HEK293 (cell line): Measurements from ENCODE around the gene TAF10.

Experiments used
- CTCF ChIA-PET: fragments of 350-600 bp; formaldehyde crosslinking; extraction: SDS; loops from one replicate; lab custom pipeline; 2021; ENCODE audit warnings: antibody characterized with exemption; lab: Yijun Ruan, JAX
- POLR2A ChIA-PET: fragments of 300-600 bp; formaldehyde crosslinking; extraction: SDS; loops from one replicate; lab custom pipeline; 2020; ENCODE audit warnings: antibody characterized with exemption, inconsistent platforms; lab: Yijun Ruan, JAX
- H3K27ac ChIP-seq: fragments of 200-500 bp; sonication (Bioruptor generic); 2 replicates; pipeline ENCODE4 v1.5.1; 2014; ENCODE audit warnings: low read depth, low read length, control low read depth, inconsistent platforms; ENCODE audit errors: extremely low read depth
- H3K36me3 ChIP-seq, 2 experiments: fragments of 200-500 bp in 1 of 2; sonication (Bioruptor generic) in 1 of 2; 1 replicate in 1 of 2; 2 replicates in 1 of 2; pipeline ENCODE4 v1.5.1; 2014 to 2017; ENCODE audit warnings: inconsistent platforms in 2 of 2, low read length in 2 of 2; ENCODE audit not compliant: control insufficient read depth in 2 of 2, insufficient read depth in 1 of 2
- H3K4me1 ChIP-seq: fragments of 200-500 bp; sonication (Bioruptor generic); 2 replicates; pipeline ENCODE4 v1.5.1; 2014; ENCODE audit warnings: mild to moderate bottlenecking, low read length, inconsistent platforms; ENCODE audit not compliant: control insufficient read depth, insufficient read depth
- H3K4me3 ChIP-seq: 2 replicates; pipeline ENCODE4 v1.5.1; 2011; ENCODE audit warnings: low read depth, mild to moderate bottlenecking, control low read depth, low read length, moderate library complexity
- H3K9me3 ChIP-seq: fragments of 200-500 bp; sonication (Bioruptor generic); 2 replicates; pipeline ENCODE4 v1.5.1; 2014; ENCODE audit warnings: low read depth, low read length, inconsistent platforms; ENCODE audit not compliant: control insufficient read depth, insufficient read depth
- ATF2 ChIP-seq: fragments of 450-650 bp; formaldehyde crosslinking; IDR thresholded peaks from 2 replicates; pipeline ENCODE4 v1.5.1; 2016; ENCODE audit warnings: missing biosample characterization, missing genetic modification characterization, low read depth
- PBX3 ChIP-seq: sonication (generic); formaldehyde crosslinking; IDR thresholded peaks from 2 replicates; pipeline ENCODE4 v1.8.1; 2022; ENCODE audit warnings: mild to moderate bottlenecking, moderate library complexity, missing genetic modification reagents
- YY1 ChIP-seq: fragments of 450-650 bp; formaldehyde crosslinking; IDR thresholded peaks from 2 replicates; pipeline ENCODE4 v1.5.1; 2018; ENCODE audit warnings: missing biosample characterization, missing genetic modification characterization
- YY2 ChIP-seq: fragments of 450-650 bp; formaldehyde crosslinking; IDR thresholded peaks from 2 replicates; pipeline ENCODE4 v1.5.1; 2016; ENCODE audit warnings: missing biosample characterization, missing genetic modification characterization
- ZBTB21 ChIP-seq: fragments of 450-650 bp; formaldehyde crosslinking; IDR thresholded peaks from 2 replicates; pipeline ENCODE4 v1.5.1; 2017; ENCODE audit warnings: missing biosample characterization, missing genetic modification characterization
- ZBTB44 ChIP-seq: fragments of 450-650 bp; IDR thresholded peaks from 2 replicates; pipeline ENCODE4 v1.5.1; 2018; ENCODE audit warnings: missing biosample characterization, mild to moderate bottlenecking, missing genetic modification characterization
- ZFHX2 ChIP-seq: fragments of 450-650 bp; formaldehyde crosslinking; conservative IDR thresholded peaks from 2 replicates; pipeline ENCODE4 v1.5.1; 2016; ENCODE audit warnings: missing biosample characterization, missing genetic modification characterization
- ZFP37 ChIP-seq: fragments of 450-650 bp; formaldehyde crosslinking; IDR thresholded peaks from 2 replicates; pipeline ENCODE4 v1.5.1; 2016; ENCODE audit warnings: missing biosample characterization, missing genetic modification characterization
- ZIC2 ChIP-seq: fragments of 450-650 bp; formaldehyde crosslinking; IDR thresholded peaks from 2 replicates; pipeline ENCODE4 v1.5.1; 2016; ENCODE audit warnings: missing biosample characterization, missing genetic modification characterization
- ZNF23 ChIP-seq: fragments of 450-650 bp; formaldehyde crosslinking; IDR thresholded peaks from 2 replicates; pipeline ENCODE4 v1.5.1; 2016; ENCODE audit warnings: missing biosample characterization, missing genetic modification characterization, borderline replicate concordance
- ZNF248 ChIP-seq: fragments of 450-650 bp; formaldehyde crosslinking; IDR thresholded peaks from 2 replicates; pipeline ENCODE4 v1.5.1; 2017; ENCODE audit warnings: missing biosample characterization, missing genetic modification characterization
- ZNF274 ChIP-seq, 2 experiments: fragments of 200-500 bp in 1 of 2; fragments of 450-650 bp in 1 of 2; sonication (Bioruptor generic) in 1 of 2; formaldehyde crosslinking in 1 of 2; IDR thresholded peaks; 2 replicates each; pipeline versions ENCODE4 v1.5.1 to v1.6.1; 2014 to 2016; ENCODE audit warnings: borderline replicate concordance in 1 of 2, inconsistent platforms in 1 of 2, low read length in 1 of 2, missing biosample characterization in 1 of 2, missing genetic modification characterization in 1 of 2
- ZNF324 ChIP-seq: fragments of 450-650 bp; formaldehyde crosslinking; IDR thresholded peaks from 2 replicates; pipeline ENCODE4 v1.5.1; 2016; ENCODE audit warnings: missing biosample characterization, missing genetic modification characterization
- ZNF335 ChIP-seq: fragments of 450-650 bp; formaldehyde crosslinking; conservative IDR thresholded peaks from 2 replicates; pipeline ENCODE4 v1.5.1; 2016; ENCODE audit warnings: missing biosample characterization, missing genetic modification characterization
- ZNF501 ChIP-seq: fragments of 450-650 bp; formaldehyde crosslinking; IDR thresholded peaks from 2 replicates; pipeline ENCODE4 v1.5.1; 2016; ENCODE audit warnings: missing biosample characterization, missing genetic modification characterization
- ZNF510 ChIP-seq: fragments of 450-650 bp; formaldehyde crosslinking; IDR thresholded peaks from 2 replicates; pipeline ENCODE4 v1.5.1; 2018; ENCODE audit warnings: mild to moderate bottlenecking, missing genetic modification characterization, missing biosample characterization; ENCODE audit not compliant: insufficient replicate concordance
- ZNF521 ChIP-seq: fragments of 450-650 bp; formaldehyde crosslinking; IDR thresholded peaks from 2 replicates; pipeline ENCODE4 v1.5.1; 2017; ENCODE audit warnings: missing biosample characterization, mild to moderate bottlenecking, missing genetic modification characterization
- ZNF548 ChIP-seq: fragments of 450-650 bp; formaldehyde crosslinking; IDR thresholded peaks from 2 replicates; pipeline ENCODE4 v1.5.1; 2016; ENCODE audit warnings: missing biosample characterization, missing genetic modification characterization
- ZNF610 ChIP-seq: fragments of 450-650 bp; formaldehyde crosslinking; IDR thresholded peaks from 2 replicates; pipeline ENCODE4 v1.5.1; 2016; ENCODE audit warnings: missing biosample characterization, missing genetic modification characterization, borderline replicate concordance
- ZNF626 ChIP-seq: fragments of 450-650 bp; sonication (Bioruptor Pico); formaldehyde crosslinking; IDR thresholded peaks from 2 replicates; pipeline ENCODE4 v1.5.1; 2018; ENCODE audit warnings: missing biosample characterization, missing genetic modification characterization, inconsistent platforms
- ZNF629 ChIP-seq: fragments of 450-650 bp; formaldehyde crosslinking; IDR thresholded peaks from 2 replicates; pipeline ENCODE4 v1.5.1; 2017; ENCODE audit warnings: missing biosample characterization, missing genetic modification characterization
- ZNF658 ChIP-seq: fragments of 450-650 bp; formaldehyde crosslinking; IDR thresholded peaks from 2 replicates; pipeline ENCODE4; 2016; ENCODE audit warnings: missing biosample characterization, missing genetic modification characterization
- ZNF830 ChIP-seq: fragments of 450-650 bp; IDR thresholded peaks from 2 replicates; pipeline ENCODE4 v1.5.0; 2018; ENCODE audit warnings: missing biosample characterization, missing genetic modification characterization, low read depth, mild to moderate bottlenecking, moderate library complexity
- ZSCAN18 ChIP-seq: fragments of 450-650 bp; formaldehyde crosslinking; IDR thresholded peaks from 2 replicates; pipeline ENCODE4 v1.5.1; 2016; ENCODE audit warnings: missing biosample characterization, missing genetic modification characterization
- ZXDB ChIP-seq: fragments of 450-650 bp; formaldehyde crosslinking; IDR thresholded peaks from 2 replicates; pipeline ENCODE4 v1.5.1; 2016; ENCODE audit warnings: missing biosample characterization, missing genetic modification characterization
- TF ChIP-seq, protein P1 (sequence below): fragments of 450-650 bp; formaldehyde crosslinking; IDR thresholded peaks from 2 replicates; pipeline ENCODE4 v1.5.1; 2016; ENCODE audit warnings: missing biosample characterization, missing genetic modification characterization
- TF ChIP-seq, protein P2 (sequence below): fragments of 450-650 bp; formaldehyde crosslinking; IDR thresholded peaks from 2 replicates; pipeline ENCODE4 v1.5.1; 2017; ENCODE audit warnings: missing biosample characterization, mild to moderate bottlenecking, missing genetic modification characterization, moderate library complexity

Gene TAF10

GRCh38 chr11:6588018-6588417, 24.0 kb downstream of the TAF10 start:
- no peaks in the 10 kb centered on the region for H3K4me1 ChIP-seq
- H3K4me3 ChIP-seq: no peak overlapping the region
- TF ChIP-seq ZNF248 (tag by site-specific recombination): no peak
- TF ChIP-seq ZNF830: no peak
- no peak for TF ChIP-seq PBX3 (CRISPR knock-in tag)
- TF ChIP-seq ZFP37 (tag by site-specific recombination): no peak
- no peak for TF ChIP-seq ZBTB21 (tag by site-specific recombination)
- no peak for TF ChIP-seq ZNF335 (tag by site-specific recombination)
- TF ChIP-seq, protein P1, sequence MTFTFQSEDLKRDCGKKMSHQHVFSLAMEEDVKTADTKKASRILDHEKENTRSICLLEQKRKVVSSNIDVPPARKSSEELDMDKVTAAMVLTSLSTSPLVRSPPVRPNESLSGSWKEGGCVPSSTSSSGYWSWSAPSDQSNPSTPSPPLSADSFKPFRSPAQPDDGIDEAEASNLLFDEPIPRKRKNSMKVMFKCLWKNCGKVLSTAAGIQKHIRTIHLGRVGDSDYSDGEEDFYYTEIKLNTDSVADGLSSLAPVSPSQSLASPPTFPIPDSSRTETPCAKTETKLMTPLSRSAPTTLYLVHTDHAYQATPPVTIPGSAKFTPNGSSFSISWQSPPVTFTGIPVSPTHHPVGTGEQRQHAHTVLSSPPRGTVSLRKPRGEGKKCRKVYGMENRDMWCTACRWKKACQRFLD (tag by site-specific recombination): no peak
- TF ChIP-seq YY1 (tag by site-specific recombination): no peak
- no peak for TF ChIP-seq ZNF274 (IDR thresholded peaks at IDR 0.05; ENCODE audit: low read length)
- TF ChIP-seq ZNF274 (tag by site-specific recombination; IDR thresholded peaks at IDR 0.05; ENCODE audit: borderline replicate concordance): no peak
- no peak for TF ChIP-seq YY2
- no peak for TF ChIP-seq ZNF658 (tag by site-specific recombination)
- TF ChIP-seq ZNF626 (tag by site-specific recombination): no peak
- no peak for TF ChIP-seq ZSCAN18 (tag by site-specific recombination)
- TF ChIP-seq ZNF510 (tag by site-specific recombination): no peak
- TF ChIP-seq ZNF521 (tag by site-specific recombination): no peak
- TF ChIP-seq ZIC2 (tag by site-specific recombination): no peak
- TF ChIP-seq ZNF629 (tag by site-specific recombination): no peak
- TF ChIP-seq ZXDB (tag by site-specific recombination): no peak
- no peak for TF ChIP-seq ZNF610 (tag by site-specific recombination)
- H3K9me3 ChIP-seq: no peaks in the 10 kb centered on the region
- ChIA-PET CTCF (interaction anchor here (0.8 kb wide), 1 partner anchor 209 kb away, joined by 3 read pairs; no protein-coding TSS in a partner anchor), POLR2A (no interaction called here)
- no peak overlapping the region for H3K27ac ChIP-seq
- peaks cover 0 to 23% of the 10 kb centered on the region in 2 experiments for H3K36me3 ChIP-seq

DNA sequence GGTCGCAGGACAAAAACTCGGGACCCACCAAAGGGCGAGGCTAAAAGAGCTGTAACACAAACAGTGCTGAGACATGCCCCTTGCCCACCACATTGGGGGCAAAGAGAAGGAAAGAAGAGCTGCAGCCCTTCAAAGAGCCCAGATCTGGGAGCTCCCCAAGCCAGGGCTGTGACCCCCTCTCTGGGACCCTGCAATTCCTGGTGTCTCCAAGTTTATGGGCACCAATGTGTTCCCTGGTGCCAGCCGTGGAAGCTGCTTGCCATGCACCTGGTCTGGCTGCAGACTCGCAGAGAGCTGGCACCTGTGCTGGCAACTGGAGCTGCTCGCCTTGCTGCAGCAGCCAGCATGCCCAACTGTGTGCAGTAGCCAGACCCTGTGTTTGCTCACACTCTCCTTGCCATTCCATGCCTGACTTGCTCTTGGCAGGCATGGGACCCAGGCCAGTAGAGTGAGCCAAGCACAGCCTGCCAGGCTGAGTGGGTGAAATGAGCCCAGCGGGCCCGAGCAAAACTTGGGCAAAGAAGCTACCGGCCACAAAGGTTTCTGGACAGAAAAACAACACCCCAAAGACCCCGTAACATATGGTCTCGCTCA, 24.6 kb downstream of the TAF10 start:
- H3K27ac ChIP-seq: no peak overlapping the region
- H3K4me3 ChIP-seq: no peak overlapping the region
- no peaks in the 10 kb centered on the region for H3K9me3 ChIP-seq
- peaks cover 0 to 17% of the 10 kb centered on the region in 2 experiments for H3K36me3 ChIP-seq
- CTCF ChIA-PET: interaction anchor here (0.8 kb wide), 1 partner anchor 208 kb away, joined by 3 read pairs; no protein-coding TSS in a partner anchor
- POLR2A ChIA-PET: no interaction called here
- H3K4me1 ChIP-seq: no peaks in the 10 kb centered on the region
- TF ChIP-seq ZNF324 (tag by site-specific recombination): no peak
- no peak for TF ChIP-seq ZNF610 (tag by site-specific recombination)
- no peak for TF ChIP-seq ZNF501 (tag by site-specific recombination)
- no peak for TF ChIP-seq ZNF548
- TF ChIP-seq ZNF23 (tag by site-specific recombination): no peak
- no peak for TF ChIP-seq ZBTB44 (tag by site-specific recombination)
- TF ChIP-seq ATF2 (tag by site-specific recombination): no peak
- TF ChIP-seq, protein P2, sequence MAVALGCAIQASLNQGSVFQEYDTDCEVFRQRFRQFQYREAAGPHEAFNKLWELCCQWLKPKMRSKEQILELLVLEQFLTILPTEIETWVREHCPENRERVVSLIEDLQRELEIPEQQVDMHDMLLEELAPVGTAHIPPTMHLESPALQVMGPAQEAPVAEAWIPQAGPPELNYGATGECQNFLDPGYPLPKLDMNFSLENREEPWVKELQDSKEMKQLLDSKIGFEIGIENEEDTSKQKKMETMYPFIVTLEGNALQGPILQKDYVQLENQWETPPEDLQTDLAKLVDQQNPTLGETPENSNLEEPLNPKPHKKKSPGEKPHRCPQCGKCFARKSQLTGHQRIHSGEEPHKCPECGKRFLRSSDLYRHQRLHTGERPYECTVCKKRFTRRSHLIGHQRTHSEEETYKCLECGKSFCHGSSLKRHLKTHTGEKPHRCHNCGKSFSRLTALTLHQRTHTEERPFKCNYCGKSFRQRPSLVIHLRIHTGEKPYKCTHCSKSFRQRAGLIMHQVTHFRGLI (tag by site-specific recombination): no peak
- TF ChIP-seq ZFHX2 (tag by site-specific recombination): no peak
